Stimulated activated naive CD8-positive, alpha-beta T cell treated with anti-CD3 and anti-CD28 coated beads, Interleukin-15, Interleukin-2, amounts not matched to agents 100 ng/mL and 50 ng/mL, for 24 hours (primary cell): ENCODE measurements around the gene ZER1.

Experiments used
- H3K27ac Mint-ChIP-seq: one replicate; pipeline ENCODE4 v1.8.0; 2021; ENCODE audit warnings: mild to moderate bottlenecking, mixed read lengths
- H3K27me3 Mint-ChIP-seq: one replicate; pipeline ENCODE4 v1.8.0; 2021; ENCODE audit warnings: mixed read lengths
- H3K36me3 Mint-ChIP-seq: one replicate; pipeline ENCODE4 v1.8.0; 2021; ENCODE audit warnings: low read depth, mixed read lengths
- H3K4me1 Mint-ChIP-seq: one replicate; pipeline ENCODE4 v1.8.0; 2021; ENCODE audit warnings: low read depth, mixed read lengths
- H3K4me3 Mint-ChIP-seq: one replicate; pipeline ENCODE4 v1.8.0; 2021; ENCODE audit warnings: mild to moderate bottlenecking, mixed read lengths
- H3K9me3 Mint-ChIP-seq: one replicate; pipeline ENCODE4 v1.8.0; 2021; ENCODE audit warnings: mixed read lengths

Gene ZER1

GRCh38 chr9:128718475-128718874, 53.3 kb downstream of the ZER1 start:
- no peak overlapping the region for H3K4me3 Mint-ChIP-seq
- no peak overlapping the region for H3K27ac Mint-ChIP-seq
- no peaks in the 10 kb centered on the region for H3K27me3 Mint-ChIP-seq
- H3K36me3 Mint-ChIP-seq: peaks cover 4% of the 10 kb centered on the region
- H3K9me3 Mint-ChIP-seq: no peaks in the 10 kb centered on the region
- H3K4me1 Mint-ChIP-seq: peaks cover 11% of the 10 kb centered on the region

GRCh38 chr9:128718047-128718446, 53.7 kb downstream of the ZER1 start:
- H3K4me3 Mint-ChIP-seq: no peak overlapping the region
- H3K4me1 Mint-ChIP-seq: peaks cover 9% of the 10 kb centered on the region
- peaks cover 4% of the 10 kb centered on the region for H3K36me3 Mint-ChIP-seq
- H3K27ac Mint-ChIP-seq: no peak overlapping the region
- H3K27me3 Mint-ChIP-seq: no peaks in the 10 kb centered on the region
- no peaks in the 10 kb centered on the region for H3K9me3 Mint-ChIP-seq

GRCh38 chr9:128716581-128717254, 55.0 kb downstream of the ZER1 start:
- H3K36me3 Mint-ChIP-seq: peaks cover 4% of the 10 kb centered on the region
- H3K27ac Mint-ChIP-seq: no peak overlapping the region
- no peak overlapping the region for H3K4me3 Mint-ChIP-seq
- H3K9me3 Mint-ChIP-seq: no peaks in the 10 kb centered on the region
- H3K27me3 Mint-ChIP-seq: no peaks in the 10 kb centered on the region
- H3K4me1 Mint-ChIP-seq: no peaks in the 10 kb centered on the region

GRCh38 chr9:128715436-128715750, 56.3 kb downstream of the ZER1 start:
- Mint-ChIP-seq H3K36me3 (peaks cover 1% of the 10 kb centered on the region), H3K4me3 (no peak overlapping the region), H3K4me1 (no peaks in the 10 kb centered on the region), H3K9me3 (no peaks in the 10 kb centered on the region), H3K27ac (no peak overlapping the region), H3K27me3 (no peaks in the 10 kb centered on the region)

- Mint-ChIP-seq H3K27ac (no peak overlapping the region), H3K4me1 (no peaks in the 10 kb centered on the region), H3K36me3 (no peaks in the 10 kb centered on the region), H3K27me3 (no peaks in the 10 kb centered on the region), H3K4me3 (no peak overlapping the region), H3K9me3 (no peaks in the 10 kb centered on the region)
Observed at GRCh38 chr9:128714586-128715435, 56.9 kb downstream of the ZER1 start.

- no peak overlapping the region for H3K4me3 Mint-ChIP-seq
- no peaks in the 10 kb centered on the region for H3K4me1 Mint-ChIP-seq
- H3K9me3 Mint-ChIP-seq: no peaks in the 10 kb centered on the region
- H3K27me3 Mint-ChIP-seq: no peaks in the 10 kb centered on the region
- H3K27ac Mint-ChIP-seq: no peak overlapping the region
- no peaks in the 10 kb centered on the region for H3K36me3 Mint-ChIP-seq
Observed at GRCh38 chr9:128713941-128714573, 57.7 kb downstream of the ZER1 start.

- H3K4me3 Mint-ChIP-seq: no peak overlapping the region
- H3K9me3 Mint-ChIP-seq: no peaks in the 10 kb centered on the region
- H3K27ac Mint-ChIP-seq: no peak overlapping the region
- H3K27me3 Mint-ChIP-seq: no peaks in the 10 kb centered on the region
- H3K4me1 Mint-ChIP-seq: no peaks in the 10 kb centered on the region
- H3K36me3 Mint-ChIP-seq: no peaks in the 10 kb centered on the region
Observed at GRCh38 chr9:128713411-128713780, 58.3 kb downstream of the ZER1 start.

- no peak overlapping the region for H3K27ac Mint-ChIP-seq
- no peaks in the 10 kb centered on the region for H3K27me3 Mint-ChIP-seq
- H3K36me3 Mint-ChIP-seq: no peaks in the 10 kb centered on the region
- no peak overlapping the region for H3K4me3 Mint-ChIP-seq
- no peaks in the 10 kb centered on the region for H3K4me1 Mint-ChIP-seq
- H3K9me3 Mint-ChIP-seq: no peaks in the 10 kb centered on the region
Observed at GRCh38 chr9:128712451-128713410, 59.0 kb downstream of the ZER1 start.

- Mint-ChIP-seq H3K36me3 (no peaks in the 10 kb centered on the region), H3K4me1 (peaks cover 4% of the 10 kb centered on the region), H3K27ac (no peak overlapping the region)
Observed at GRCh38 chr9:128707446-128707845, 64.3 kb downstream of the ZER1 start.

GRCh38 chr9:128706671-128707381, 64.9 kb downstream of the ZER1 start:
- no peak overlapping the region for H3K4me3 Mint-ChIP-seq
- H3K4me1 Mint-ChIP-seq: peaks cover 8% of the 10 kb centered on the region
- no peaks in the 10 kb centered on the region for H3K36me3 Mint-ChIP-seq
- no peaks in the 10 kb centered on the region for H3K9me3 Mint-ChIP-seq
- H3K27ac Mint-ChIP-seq: no peak overlapping the region
- no peaks in the 10 kb centered on the region for H3K27me3 Mint-ChIP-seq

More at GRCh38 chr9:128707446-128707845, 64.3 kb downstream of the ZER1 start:
- no peaks in the 10 kb centered on the region for H3K27me3 Mint-ChIP-seq
- no peak overlapping the region for H3K4me3 Mint-ChIP-seq
- H3K9me3 Mint-ChIP-seq: no peaks in the 10 kb centered on the region

- peaks cover 13% of the 10 kb centered on the region for H3K4me1 Mint-ChIP-seq
- H3K4me3 Mint-ChIP-seq: no peak overlapping the region
- no peak overlapping the region for H3K27ac Mint-ChIP-seq
- no peaks in the 10 kb centered on the region for H3K9me3 Mint-ChIP-seq
- H3K27me3 Mint-ChIP-seq: no peaks in the 10 kb centered on the region
- H3K36me3 Mint-ChIP-seq: no peaks in the 10 kb centered on the region
Observed at GRCh38 chr9:128706045-128706444, 65.7 kb downstream of the ZER1 start.

- Mint-ChIP-seq H3K36me3 (no peaks in the 10 kb centered on the region), H3K27ac (no peak overlapping the region), H3K27me3 (no peaks in the 10 kb centered on the region), H3K9me3 (no peaks in the 10 kb centered on the region), H3K4me1 (peaks cover 13% of the 10 kb centered on the region), H3K4me3 (no peak overlapping the region)
Observed at GRCh38 chr9:128705051-128705965, 66.4 kb downstream of the ZER1 start.

GRCh38 chr9:128704356-128704670, 67.4 kb downstream of the ZER1 start:
- Mint-ChIP-seq H3K27me3 (no peaks in the 10 kb centered on the region), H3K27ac (no peak overlapping the region), H3K4me1 (peaks cover 13% of the 10 kb centered on the region), H3K4me3 (peak overlapping the region; percentile 26), H3K36me3 (no peaks in the 10 kb centered on the region), H3K9me3 (no peaks in the 10 kb centered on the region)
